C4-2B (cell line): ENCODE data around the gene CPTP.

Source experiments
- ZFX ChIP-seq: fragments of 450-650 bp; IDR thresholded peaks from 2 replicates; pipeline ENCODE4 v1.6.1; 2017
- TF ChIP-seq, protein P1 (sequence below): fragments of 450-650 bp; conservative IDR thresholded peaks from 2 replicates; pipeline ENCODE4 v1.5.1; 2017; ENCODE audit warnings: mild to moderate bottlenecking

DNA sequence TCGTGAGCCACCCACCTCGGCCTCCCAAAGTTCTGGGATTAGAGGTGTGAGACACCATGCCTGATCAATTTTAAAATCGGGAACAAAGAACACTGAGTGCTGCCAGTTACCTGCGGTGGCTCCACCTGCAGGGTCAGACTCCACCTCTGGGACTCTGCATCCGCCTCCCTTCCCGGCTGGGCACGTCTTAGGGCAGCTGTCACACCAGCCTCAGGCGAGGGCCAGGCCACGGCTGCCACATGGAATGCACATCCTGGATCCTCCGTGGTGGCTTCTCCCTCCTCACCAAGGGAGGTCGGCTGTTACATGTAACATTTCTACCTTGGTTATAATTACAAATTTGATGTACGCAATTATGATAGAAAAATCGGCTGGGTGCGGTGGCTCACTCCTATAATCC, 39.7 kb downstream of the CPTP start:
- TF ChIP-seq, protein P1, sequence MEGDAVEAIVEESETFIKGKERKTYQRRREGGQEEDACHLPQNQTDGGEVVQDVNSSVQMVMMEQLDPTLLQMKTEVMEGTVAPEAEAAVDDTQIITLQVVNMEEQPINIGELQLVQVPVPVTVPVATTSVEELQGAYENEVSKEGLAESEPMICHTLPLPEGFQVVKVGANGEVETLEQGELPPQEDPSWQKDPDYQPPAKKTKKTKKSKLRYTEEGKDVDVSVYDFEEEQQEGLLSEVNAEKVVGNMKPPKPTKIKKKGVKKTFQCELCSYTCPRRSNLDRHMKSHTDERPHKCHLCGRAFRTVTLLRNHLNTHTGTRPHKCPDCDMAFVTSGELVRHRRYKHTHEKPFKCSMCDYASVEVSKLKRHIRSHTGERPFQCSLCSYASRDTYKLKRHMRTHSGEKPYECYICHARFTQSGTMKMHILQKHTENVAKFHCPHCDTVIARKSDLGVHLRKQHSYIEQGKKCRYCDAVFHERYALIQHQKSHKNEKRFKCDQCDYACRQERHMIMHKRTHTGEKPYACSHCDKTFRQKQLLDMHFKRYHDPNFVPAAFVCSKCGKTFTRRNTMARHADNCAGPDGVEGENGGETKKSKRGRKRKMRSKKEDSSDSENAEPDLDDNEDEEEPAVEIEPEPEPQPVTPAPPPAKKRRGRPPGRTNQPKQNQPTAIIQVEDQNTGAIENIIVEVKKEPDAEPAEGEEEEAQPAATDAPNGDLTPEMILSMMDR, result no peak
- no peak for TF ChIP-seq ZFX
